GM19099 (cell line): ENCODE data around the gene SYNDIG1L.

Experiments used
- POLR2A ChIP-seq: IDR thresholded peaks from 3 replicates; pipeline ENCODE4 v1.6.1; 2011; ENCODE audit warnings: low read depth; ENCODE audit not compliant: insufficient read length; ENCODE audit errors: extremely low read depth

Gene SYNDIG1L

DNA sequence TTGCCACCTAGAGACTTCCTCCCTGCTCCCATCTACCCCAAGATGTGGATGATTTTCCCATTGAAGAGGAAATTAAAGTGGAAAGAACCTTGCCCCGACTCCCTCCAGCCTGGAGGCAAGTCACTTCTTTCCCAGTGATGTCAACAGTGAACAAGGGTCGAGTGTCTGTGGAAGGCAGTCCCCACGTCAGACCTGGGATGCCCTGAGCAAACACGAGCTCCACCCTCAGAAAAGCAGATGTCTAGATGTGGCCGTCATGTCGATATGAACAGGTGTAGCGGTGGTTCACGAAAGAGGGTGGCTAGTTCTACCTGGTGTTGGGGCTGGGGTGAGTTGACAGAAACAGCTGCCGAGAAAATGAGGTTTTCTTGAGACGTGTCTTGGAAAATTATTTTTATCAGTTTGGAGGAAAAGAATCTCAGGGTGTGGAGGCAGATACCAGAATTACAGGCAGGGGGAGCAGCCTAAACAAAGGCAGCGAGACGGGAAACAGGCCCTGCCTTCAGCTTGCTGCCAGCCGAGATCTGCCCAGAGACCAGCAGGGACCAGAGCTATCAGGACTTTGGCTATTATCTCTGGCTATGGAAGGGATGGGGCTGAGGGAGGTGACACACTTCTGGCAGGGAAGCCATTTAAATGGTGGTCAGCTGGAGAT, 25.9 kb downstream of the SYNDIG1L start:
- no peak for TF ChIP-seq POLR2A

DNA sequence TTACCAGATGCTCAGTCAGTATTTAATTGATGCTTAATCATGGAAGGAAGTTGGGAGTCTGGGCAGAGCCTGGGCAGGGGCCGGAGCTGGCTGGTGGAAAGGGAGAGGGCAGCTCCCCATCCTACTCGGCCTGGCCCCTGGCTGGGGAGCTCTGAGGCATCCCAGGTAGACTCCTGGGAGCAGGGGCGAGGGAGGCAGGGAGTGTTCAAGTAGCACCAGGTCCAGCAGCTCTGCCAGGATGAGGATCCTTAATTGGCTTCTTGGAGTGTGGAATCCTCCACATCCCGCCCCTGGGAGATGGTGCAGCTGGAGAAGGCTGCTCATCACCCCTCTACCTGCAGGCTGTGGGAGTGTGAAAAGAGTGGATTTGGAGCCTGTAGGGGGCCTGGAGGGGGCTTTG, 30.9 kb downstream of the SYNDIG1L start:
- TF ChIP-seq POLR2A: no peak

DNA sequence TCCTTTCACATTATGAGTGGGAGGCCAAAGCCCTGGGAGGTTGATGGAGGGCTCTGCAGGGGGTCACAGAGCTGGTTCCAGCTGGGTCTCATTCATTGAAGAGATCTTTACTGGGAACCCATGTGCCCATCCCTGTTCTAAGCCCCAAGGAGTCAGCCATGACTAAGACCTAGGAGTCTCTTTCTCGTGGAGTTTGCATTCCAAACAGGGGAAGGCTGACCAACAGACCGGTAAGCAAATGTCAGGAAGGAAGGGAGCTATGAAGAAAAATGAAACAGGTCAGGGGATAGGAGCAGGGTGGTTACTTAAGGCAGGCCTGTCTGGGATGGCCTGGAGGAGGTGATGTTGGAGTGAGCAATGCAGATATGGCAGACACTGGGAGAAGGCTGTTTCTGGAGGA, 31.5 kb downstream of the SYNDIG1L start:
- TF ChIP-seq POLR2A: no peak

- no peak for TF ChIP-seq POLR2A
Observed at GRCh38 chr14:74392616-74393570, 33.1 kb downstream of the SYNDIG1L start.

DNA sequence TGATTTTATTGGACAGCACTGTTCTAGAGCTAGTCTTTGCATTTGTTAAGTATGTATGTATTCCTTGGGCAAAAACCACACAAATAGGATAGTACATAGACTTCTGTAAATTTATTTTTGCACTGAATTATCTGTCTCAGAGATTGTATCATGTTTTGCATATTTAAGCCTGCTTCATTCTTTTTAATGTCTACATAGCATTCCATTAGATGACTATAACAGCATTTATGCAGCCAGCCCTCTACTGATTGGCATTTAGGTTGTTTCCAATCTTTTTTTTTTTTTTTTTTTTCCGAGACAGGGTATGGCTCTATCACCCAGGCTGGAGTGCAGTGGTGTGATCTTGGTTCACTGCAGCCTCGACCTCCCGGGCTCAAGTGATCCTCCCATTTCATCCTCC, 34.5 kb downstream of the SYNDIG1L start:
- no peak for TF ChIP-seq POLR2A

DNA sequence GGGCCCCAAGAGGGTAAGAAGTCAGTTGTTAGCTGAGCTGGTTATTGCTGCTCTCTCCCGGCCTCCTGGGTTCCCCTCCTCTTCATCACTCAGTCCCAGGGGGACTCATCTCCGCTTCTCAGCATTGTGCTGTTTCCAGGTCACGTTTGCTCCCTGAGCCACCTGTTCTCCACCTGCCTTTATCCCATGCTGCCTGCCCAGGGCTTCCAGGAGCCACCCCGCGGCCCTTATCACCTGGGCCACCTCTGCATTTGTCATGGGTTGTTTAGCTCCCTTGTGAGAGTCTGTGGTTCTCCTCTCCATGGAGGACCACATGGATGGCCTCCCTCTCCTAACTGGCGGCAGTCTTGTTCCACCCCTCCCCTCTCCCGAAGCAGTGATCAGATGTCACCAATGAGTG, 36.0 kb downstream of the SYNDIG1L start:
- no peak for TF ChIP-seq POLR2A

- no peak for TF ChIP-seq POLR2A
Observed at GRCh38 chr14:74382231-74382630, 43.8 kb downstream of the SYNDIG1L start.

DNA sequence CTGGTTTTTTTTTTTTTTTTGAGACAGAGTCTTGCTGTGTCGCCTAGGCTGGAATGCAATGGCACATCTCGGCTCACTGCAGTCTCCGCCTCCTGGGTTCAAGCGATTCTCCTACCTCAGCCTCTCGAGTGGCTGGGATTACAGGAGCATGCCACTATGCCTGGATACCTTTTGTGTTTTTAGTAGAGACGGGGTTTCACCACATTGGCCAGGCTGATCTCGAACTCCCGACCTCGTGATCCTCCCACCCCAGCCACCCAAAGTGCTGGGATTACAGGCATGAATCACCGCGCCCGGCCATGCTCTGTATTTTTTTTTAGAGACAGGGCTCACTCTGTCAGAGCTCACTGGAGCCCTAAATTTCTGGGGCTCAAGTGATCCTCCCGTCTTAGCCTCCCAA, 45.2 kb downstream of the SYNDIG1L start:
- TF ChIP-seq POLR2A: no peak

GRCh38 chr14:74380172-74380571, 45.8 kb downstream of the SYNDIG1L start:
- TF ChIP-seq POLR2A: no peak

- TF ChIP-seq POLR2A: no peak
Observed at GRCh38 chr14:74377976-74378690, 47.9 kb downstream of the SYNDIG1L start.

DNA sequence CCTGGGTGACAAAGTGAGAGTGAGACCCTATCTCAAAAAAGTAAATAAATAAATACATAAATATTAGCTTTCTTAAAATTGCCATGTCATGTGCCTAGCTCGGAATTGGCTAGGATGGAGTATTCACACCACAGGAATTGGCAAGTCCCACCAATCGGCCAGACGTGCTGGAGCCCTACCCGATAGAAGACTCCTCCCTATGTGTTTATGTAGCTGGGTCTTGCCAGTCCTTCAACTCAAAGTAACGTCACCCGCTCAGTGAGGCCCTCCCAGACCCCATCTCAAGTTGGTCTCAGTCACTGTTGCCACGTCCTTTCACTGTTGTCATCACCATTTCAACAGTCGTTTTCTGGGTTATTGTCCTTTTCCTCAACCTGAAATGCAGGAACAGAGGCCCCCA, 57.6 kb downstream of the SYNDIG1L start:
- no peak for TF ChIP-seq POLR2A

DNA sequence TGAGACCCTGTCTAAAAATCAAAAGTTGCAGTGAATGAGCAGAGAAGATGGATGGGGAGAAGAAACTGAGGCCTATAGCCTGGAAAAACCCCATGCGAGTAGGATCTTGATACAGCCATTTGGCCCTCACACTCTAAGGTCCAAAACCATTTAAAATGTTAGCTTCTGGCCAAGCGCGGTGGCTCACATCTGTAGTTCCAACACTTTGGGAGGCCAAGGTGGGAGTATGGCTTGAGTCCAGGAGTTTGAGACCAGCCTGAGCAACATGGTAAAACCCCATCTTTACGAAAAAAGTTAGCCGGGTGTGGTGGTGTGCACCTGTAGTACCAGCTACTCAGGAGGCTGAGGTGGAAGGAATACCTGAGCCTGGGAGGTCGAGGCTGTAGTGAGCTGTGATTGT, 58.0 kb downstream of the SYNDIG1L start:
- no peak for TF ChIP-seq POLR2A

DNA sequence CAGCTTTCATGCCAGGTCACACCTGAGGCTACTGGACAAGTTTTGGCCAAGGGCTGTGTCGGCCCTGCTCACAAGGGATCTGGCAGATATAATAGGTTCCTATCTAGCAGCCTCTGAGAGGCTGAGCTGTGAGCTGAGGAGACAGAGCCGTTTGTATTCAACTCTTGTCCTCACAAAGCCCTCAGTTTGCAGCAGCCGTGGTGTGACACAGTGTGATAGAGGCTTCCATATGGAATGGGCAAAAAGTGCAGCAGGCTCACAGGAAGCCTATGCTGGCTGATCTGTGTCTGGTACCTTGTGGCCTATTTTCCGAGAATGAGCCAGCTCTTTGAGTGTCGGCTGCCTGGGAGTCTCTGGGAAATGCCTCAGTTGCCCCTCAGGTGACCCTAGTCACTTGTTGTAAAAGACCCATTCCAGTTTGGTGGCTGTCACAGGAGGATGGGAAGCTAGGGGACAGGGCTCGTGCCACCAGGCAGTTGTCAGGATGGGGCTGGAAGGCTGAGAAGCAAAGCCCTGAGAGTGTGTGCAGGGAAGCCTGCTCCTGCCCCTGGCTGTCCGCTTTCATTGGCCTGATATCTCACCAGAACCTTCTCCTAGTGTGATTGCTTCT, 61.6 kb downstream of the SYNDIG1L start:
- TF ChIP-seq POLR2A: no peak

DNA sequence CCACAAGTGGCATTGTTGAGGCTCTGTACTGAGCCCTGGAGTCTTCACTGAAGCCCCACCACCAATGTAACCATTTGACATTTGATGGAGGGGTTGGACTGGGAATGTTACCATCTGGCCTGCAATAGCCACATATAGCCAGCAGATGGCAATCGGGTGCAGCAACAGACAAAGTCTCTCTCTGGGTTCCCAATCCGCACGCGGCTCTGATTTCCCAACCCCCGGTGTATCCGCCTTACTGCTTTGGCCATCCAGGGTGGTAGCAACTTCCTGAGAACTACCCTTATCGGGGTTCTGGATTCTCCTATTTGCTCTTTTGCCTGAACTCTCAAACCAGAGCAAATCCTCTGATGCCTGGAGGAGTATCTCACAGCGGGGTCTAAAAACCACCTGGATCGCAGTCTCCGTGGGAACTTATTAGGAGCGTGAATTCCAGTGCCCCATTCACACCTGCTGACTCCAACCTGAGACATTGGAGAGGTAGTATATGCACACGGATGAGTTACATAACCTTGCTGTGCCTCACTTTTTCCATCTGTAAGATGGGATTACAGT, 63.6 kb downstream of the SYNDIG1L start:
- no peak for TF ChIP-seq POLR2A

- no peak for TF ChIP-seq POLR2A
Observed at GRCh38 chr14:74360163-74360562, 65.8 kb downstream of the SYNDIG1L start.

- no peak for TF ChIP-seq POLR2A
Observed at GRCh38 chr14:74358176-74358829, 67.7 kb downstream of the SYNDIG1L start.
